Natural killer cell (primary cell): ENCODE results near the gene RYR2. TPM values are rescaled to one million over a fixed set of nuclear protein-coding genes. Genes with fewer than 3 reads are reported as not detected.

ENCODE experiments used
- ATAC-seq, 3 donors: fragments of 150-1000 bp in 2 of 3; fragments of 200-7000 bp in 1 of 3; cut with Tn5 transposase; 1 replicate in 1 of 3; 2 replicates in 2 of 3; pipeline ENCODE4 v1.10.0; 2021; ENCODE audit warnings: mild to moderate bottlenecking in 2 of 3, moderate library complexity in 2 of 3
- DNase-seq, 2 donors: peaks; one replicate each; pipeline versions ENCODE4 v3.0.0 to v3.0.0-alpha.2; 2013 to 2021; ENCODE audit warnings: mixed read lengths in 1 of 2
- H3K27ac ChIP-seq: one replicate; pipeline ENCODE4 v1.5.1; 2013; ENCODE audit warnings: mild to moderate bottlenecking, low read length
- H3K27me3 ChIP-seq: one replicate; pipeline ENCODE4 v1.6.1; 2013; ENCODE audit warnings: low read length; ENCODE audit not compliant: control insufficient read depth, insufficient read depth
- H3K36me3 ChIP-seq: one replicate; pipeline ENCODE4 v1.6.1; 2013; ENCODE audit warnings: low read length; ENCODE audit not compliant: control insufficient read depth, insufficient read depth
- H3K4me1 ChIP-seq: one replicate; pipeline ENCODE4 v1.6.1; 2013; ENCODE audit warnings: low read length; ENCODE audit not compliant: control insufficient read depth, insufficient read depth
- H3K4me3 ChIP-seq: one replicate; pipeline ENCODE4 v1.5.1; 2013; ENCODE audit warnings: low read length
- H3K9me3 ChIP-seq: one replicate; pipeline ENCODE4 v1.6.1; 2013; ENCODE audit warnings: low read length; ENCODE audit not compliant: control insufficient read depth, insufficient read depth
- H3K27ac Mint-ChIP-seq, 2 donors: one replicate each; pipeline ENCODE4 v1.8.0; 2022; ENCODE audit warnings: mild to moderate bottlenecking in 2 of 2, mixed read lengths in 2 of 2, moderate library complexity in 1 of 2
- H3K27me3 Mint-ChIP-seq, 2 donors: one replicate each; pipeline ENCODE4 v1.8.0; 2022; ENCODE audit warnings: low read depth in 2 of 2, mixed read lengths in 2 of 2
- H3K36me3 Mint-ChIP-seq: one replicate; pipeline ENCODE4 v1.8.0; 2022; ENCODE audit warnings: mixed read lengths
- H3K4me1 Mint-ChIP-seq, 2 donors: one replicate each; pipeline ENCODE4 v1.8.0; 2022; ENCODE audit warnings: mixed read lengths in 2 of 2
- H3K4me3 Mint-ChIP-seq: one replicate; pipeline ENCODE4 v1.8.0; 2022; ENCODE audit warnings: mild to moderate bottlenecking, moderate library complexity, mixed read lengths
- H3K9me3 Mint-ChIP-seq, 2 donors: one replicate each; pipeline ENCODE4 v1.8.0; 2022; ENCODE audit warnings: mixed read lengths in 2 of 2
- WGBS: methylation state at CpG from one replicate; pipeline ENCODE4 v1.1.7; 2013; ENCODE audit warnings: missing lambda C conversion rate; ENCODE audit not compliant: insufficient coverage; 5-methylcytosine and 5-hydroxymethylcytosine counted together
- intact Hi-C: fragments of 100-400 bp; cut with micrococcal nuclease; formaldehyde crosslinking; loops from one replicate; pipeline ENCODE4 v1.14.2; 2022
- total RNA-seq, 4 donors: library from RNA; stranded (reverse); fragments of 120-200 nt in 1 of 4; gene quantifications; one replicate each; pipeline versions ENCODE4 v1.2.3 to v1.2.4, GENCODE V29; 2013 to 2022
- TF ChIP-seq, protein P1 (sequence below): fragments of 200-600 bp; IDR thresholded peaks from one replicate; pipeline ENCODE4 v1.8.0; 2022; ENCODE audit warnings: antibody characterized with exemption

RYR2 gene
- total RNA-seq, 3 donors from 2014 or later (not counting 1 experiment from before 2014, with no cell fraction given): 0.13 to 1.2 (median 0.38) TPM

GRCh38 chr1:237525102-237525501 is 483.1 kb downstream of the RYR2 start:
- intact Hi-C loops: no loop called here
- TF ChIP-seq, protein P1, sequence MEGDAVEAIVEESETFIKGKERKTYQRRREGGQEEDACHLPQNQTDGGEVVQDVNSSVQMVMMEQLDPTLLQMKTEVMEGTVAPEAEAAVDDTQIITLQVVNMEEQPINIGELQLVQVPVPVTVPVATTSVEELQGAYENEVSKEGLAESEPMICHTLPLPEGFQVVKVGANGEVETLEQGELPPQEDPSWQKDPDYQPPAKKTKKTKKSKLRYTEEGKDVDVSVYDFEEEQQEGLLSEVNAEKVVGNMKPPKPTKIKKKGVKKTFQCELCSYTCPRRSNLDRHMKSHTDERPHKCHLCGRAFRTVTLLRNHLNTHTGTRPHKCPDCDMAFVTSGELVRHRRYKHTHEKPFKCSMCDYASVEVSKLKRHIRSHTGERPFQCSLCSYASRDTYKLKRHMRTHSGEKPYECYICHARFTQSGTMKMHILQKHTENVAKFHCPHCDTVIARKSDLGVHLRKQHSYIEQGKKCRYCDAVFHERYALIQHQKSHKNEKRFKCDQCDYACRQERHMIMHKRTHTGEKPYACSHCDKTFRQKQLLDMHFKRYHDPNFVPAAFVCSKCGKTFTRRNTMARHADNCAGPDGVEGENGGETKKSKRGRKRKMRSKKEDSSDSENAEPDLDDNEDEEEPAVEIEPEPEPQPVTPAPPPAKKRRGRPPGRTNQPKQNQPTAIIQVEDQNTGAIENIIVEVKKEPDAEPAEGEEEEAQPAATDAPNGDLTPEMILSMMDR: no peak
- Histone ChIP-seq H3K4me1 (no peaks in the 10 kb centered on the region), H3K27me3 (no peaks in the 10 kb centered on the region), H3K9me3 (no peaks in the 10 kb centered on the region), H3K36me3 (no peaks in the 10 kb centered on the region), H3K4me3 (no peak overlapping the region), H3K27ac (no peak overlapping the region)
- Mint-ChIP-seq H3K9me3 (peaks cover 3 to 4% of the 10 kb centered on the region in 2 donors), H3K27me3 (no peaks in the 10 kb centered on the region), H3K4me1 (no peaks in the 10 kb centered on the region), H3K4me3 (no peak overlapping the region), H3K27ac (no peak overlapping the region), H3K36me3 (no peaks in the 10 kb centered on the region)
- DNase-seq (no peak), ATAC-seq (no peak)
- 91% methylated on average over 3 of the region's 3 CpGs for WGBS

GRCh38 chr1:237527761-237528160 is 485.8 kb downstream of the RYR2 start:
- H3K27ac Mint-ChIP-seq: no peak overlapping the region
- no peak overlapping the region for H3K4me3 Mint-ChIP-seq
- H3K27me3 Mint-ChIP-seq: no peaks in the 10 kb centered on the region
- TF ChIP-seq, protein P1: no peak
- DNase-seq: no peak
- H3K9me3 Mint-ChIP-seq: peaks cover 3 to 4% of the 10 kb centered on the region in 2 donors
- H3K36me3 Mint-ChIP-seq: no peaks in the 10 kb centered on the region
- Histone ChIP-seq H3K9me3 (no peaks in the 10 kb centered on the region), H3K36me3 (no peaks in the 10 kb centered on the region), H3K4me1 (no peaks in the 10 kb centered on the region), H3K27ac (no peak overlapping the region), H3K4me3 (no peak overlapping the region), H3K27me3 (no peaks in the 10 kb centered on the region)
- intact Hi-C loops: no loop called here
- 95% methylated on average over 3 of the region's 4 CpGs for WGBS
- ATAC-seq: no peak
- no peaks in the 10 kb centered on the region for H3K4me1 Mint-ChIP-seq

- no peaks in the 10 kb centered on the region for H3K36me3 Mint-ChIP-seq
- Histone ChIP-seq H3K27ac (no peak overlapping the region), H3K27me3 (no peaks in the 10 kb centered on the region), H3K4me1 (no peaks in the 10 kb centered on the region), H3K36me3 (no peaks in the 10 kb centered on the region), H3K4me3 (no peak overlapping the region), H3K9me3 (no peaks in the 10 kb centered on the region)
- no peak overlapping the region for H3K27ac Mint-ChIP-seq
- DNase-seq (no peak), ATAC-seq (no peak)
- TF ChIP-seq, protein P1: no peak
- H3K9me3 Mint-ChIP-seq: peaks cover 3 to 4% of the 10 kb centered on the region in 2 donors
- H3K4me1 Mint-ChIP-seq: no peaks in the 10 kb centered on the region
- no peaks in the 10 kb centered on the region for H3K27me3 Mint-ChIP-seq
- no peak overlapping the region for H3K4me3 Mint-ChIP-seq
- intact Hi-C loops: no loop called here
- WGBS: 100% methylated on average over 2 of the region's 2 CpGs
These were observed 486.6 kb downstream of the RYR2 start for GRCh38 chr1:237528545-237528944.

DNA sequence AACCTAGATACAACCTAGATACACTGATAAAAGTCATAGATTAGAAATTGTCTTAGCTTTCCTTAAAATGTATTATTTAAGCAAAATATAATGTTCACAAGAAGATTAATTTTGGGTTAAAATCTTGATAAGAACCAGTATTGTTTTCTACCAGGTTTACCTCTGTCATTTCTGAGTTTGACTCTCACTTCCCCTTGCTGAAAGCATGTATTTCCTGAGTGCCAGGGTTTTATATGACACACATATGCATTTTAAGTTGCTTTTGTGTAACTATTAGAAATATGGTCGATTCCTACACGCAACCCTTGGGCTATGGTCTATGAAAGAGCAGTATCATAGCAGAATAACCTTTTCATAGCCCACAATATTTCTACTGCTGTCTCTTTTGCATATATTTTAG is 497.1 kb downstream of the RYR2 start:
- no peaks in the 10 kb centered on the region for H3K9me3 ChIP-seq
- intact Hi-C loops: no loop called here
- H3K27me3 Mint-ChIP-seq: no peaks in the 10 kb centered on the region
- DNase-seq (no peak), ATAC-seq (no peak)
- H3K27ac ChIP-seq: no peak overlapping the region
- TF ChIP-seq, protein P1: no peak
- H3K4me3 Mint-ChIP-seq: no peak overlapping the region
- no peaks in the 10 kb centered on the region for H3K36me3 Mint-ChIP-seq
- 83% methylated on average over 1 of the region's 2 CpGs for WGBS
- no peaks in the 10 kb centered on the region for H3K4me1 ChIP-seq
- H3K27ac Mint-ChIP-seq: no peak overlapping the region
- H3K4me3 ChIP-seq: no peak overlapping the region
- H3K27me3 ChIP-seq: no peaks in the 10 kb centered on the region
- no peaks in the 10 kb centered on the region for H3K4me1 Mint-ChIP-seq
- H3K9me3 Mint-ChIP-seq: no peaks in the 10 kb centered on the region
- no peaks in the 10 kb centered on the region for H3K36me3 ChIP-seq
